Panc1 (cell line): Measurements from ENCODE around the gene C8A. TPM values are rescaled to one million over a fixed set of nuclear protein-coding genes. Genes with fewer than 3 reads are reported as not detected.
A peak's percentile ranks its signal among the peaks of the same experiment; 100 is the strongest.

ENCODE experiments used
- ATAC-seq: fragments of 200-7000 bp; cut with Tn5 transposase; 2 replicates; pipeline ENCODE4 v1.9.1; 2020; ENCODE audit warnings: mild to moderate bottlenecking, moderate library complexity
- BruUV-seq: library from RNA; stranded (reverse); fragments of 400-500 nt; replicated peaks from 2 replicates; lab custom pipeline; 2021; lab: Mats Ljungman, UMichigan
- CTCF ChIA-PET: fragments of 300-600 bp; sonication (Branson Sonifier 250); formaldehyde crosslinking; loops from one replicate; lab custom pipeline; 2022; ENCODE audit warnings: antibody characterized with exemption; lab: Charles Lee
- POLR2A ChIA-PET: fragments of 300-600 bp; sonication (Branson Sonifier 250); formaldehyde crosslinking; loops from one replicate; lab custom pipeline; 2022; ENCODE audit warnings: antibody characterized with exemption; lab: Charles Lee
- DNase-seq: peaks from one replicate; pipeline ENCODE4 v3.0.0-alpha.2; 2010; ENCODE audit warnings: low read depth, low spot score
- H3K27ac ChIP-seq: 2 replicates; pipeline ENCODE4 v1.5.1; 2011; ENCODE audit warnings: mild to moderate bottlenecking, low read length, inconsistent platforms
- H3K27me3 ChIP-seq: fragments of 200-500 bp; sonication (Bioruptor generic); 2 replicates; pipeline ENCODE4 v1.6.0; 2014; ENCODE audit warnings: low read length, inconsistent platforms; ENCODE audit not compliant: control insufficient read depth, insufficient read depth
- H3K36me3 ChIP-seq: fragments of 200-500 bp; sonication (Bioruptor generic); 2 replicates; pipeline ENCODE4 v1.5.1; 2014; ENCODE audit warnings: inconsistent platforms, mild to moderate bottlenecking, low read length, moderate library complexity; ENCODE audit not compliant: control insufficient read depth, insufficient read depth
- H3K4me1 ChIP-seq: 2 replicates; pipeline ENCODE4 v1.5.1; 2011; ENCODE audit warnings: inconsistent platforms, mild to moderate bottlenecking, low read length, moderate library complexity; ENCODE audit not compliant: control insufficient read depth, insufficient read depth
- H3K4me3 ChIP-seq, 2 experiments: 2 replicates each; pipeline ENCODE4 v1.5.1; 2011 to 2012; ENCODE audit warnings: low read depth in 2 of 2, low read length in 2 of 2, mild to moderate bottlenecking in 2 of 2, inconsistent platforms in 1 of 2, moderate library complexity in 1 of 2
- H3K9me3 ChIP-seq: fragments of 200-500 bp; sonication (Bioruptor generic); 2 replicates; pipeline ENCODE4 v1.5.1; 2014; ENCODE audit warnings: low read depth, mild to moderate bottlenecking, inconsistent platforms, low read length, moderate library complexity; ENCODE audit not compliant: control insufficient read depth, insufficient read depth
- POLR2AphosphoS5 ChIP-seq: IDR thresholded peaks from 2 replicates; pipeline ENCODE4 v1.6.1; 2012; ENCODE audit warnings: mild to moderate bottlenecking, low read depth, low read length, moderate library complexity
- REST ChIP-seq, 2 experiments: IDR thresholded peaks; 2 replicates each; pipeline ENCODE4 v1.6.1; 2011 to 2012; ENCODE audit warnings: low read depth in 2 of 2, control low read depth in 1 of 2, low read length in 1 of 2, mild to moderate bottlenecking in 1 of 2, moderate library complexity in 1 of 2; ENCODE audit not compliant: insufficient read depth in 1 of 2
- SIN3A ChIP-seq: IDR thresholded peaks from 2 replicates; pipeline ENCODE4 v1.6.1; 2012; ENCODE audit warnings: low read depth, mild to moderate bottlenecking, low read length, moderate library complexity, borderline replicate concordance; ENCODE audit not compliant: insufficient read depth
- TCF7L2 ChIP-seq: IDR thresholded peaks from 2 replicates; pipeline ENCODE4 v1.6.1; 2011; ENCODE audit warnings: mild to moderate bottlenecking, low read depth, low read length, inconsistent platforms
- in situ Hi-C: cut with HindIII; loops from 2 replicates; pipeline ENCODE4 v1.10.0; 2016; ENCODE audit warnings: low sequenced_read_pairs, low pct_unique_long_range_greater_than_20kb
- intact Hi-C: fragments of 100-400 bp; cut with micrococcal nuclease; formaldehyde crosslinking; loops from one replicate; pipeline ENCODE4 v1.10.0; 2022; ENCODE audit not compliant: unreplicated experiment
- total RNA-seq: library from RNA; stranded (reverse); gene quantifications from one replicate; pipeline ENCODE4 v1.2.1, GENCODE V29; 2021; ENCODE audit not compliant: unreplicated experiment
- TF ChIP-seq, protein P1 (sequence below): fragments of 450-650 bp; IDR thresholded peaks from 2 replicates; pipeline ENCODE4 v1.5.1; 2017; ENCODE audit warnings: mild to moderate bottlenecking

C8A gene
- total RNA-seq, 1 experiment from 2014 or later: not detected

DNA sequence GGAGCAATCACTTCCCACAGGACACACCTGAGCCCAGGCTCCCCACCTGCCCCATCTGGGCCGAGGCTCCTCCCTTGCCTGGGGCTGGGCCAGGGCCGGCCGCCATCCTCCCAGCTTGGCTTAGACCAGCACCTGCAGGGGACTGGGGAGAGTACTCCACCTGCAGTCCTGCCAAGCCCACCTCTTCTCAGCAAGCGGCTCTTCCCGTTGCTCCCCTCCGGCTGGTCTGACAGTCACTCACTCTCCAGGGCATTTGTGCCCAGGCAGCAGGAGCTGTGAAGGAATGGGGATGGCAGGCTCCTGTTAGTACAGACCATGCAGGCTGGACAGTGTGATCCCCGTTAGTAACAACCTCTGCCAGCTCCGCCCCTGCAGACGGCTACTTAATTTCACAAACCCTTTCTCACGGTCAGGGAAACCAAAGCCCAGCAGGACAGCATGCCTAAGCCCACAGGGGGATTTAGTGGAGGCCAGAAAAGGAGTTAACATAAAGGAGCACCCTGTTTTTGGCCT is 35.2 kb upstream of the C8A start, which contains the start of gene FYB2:
FYB2 (minus strand) TSS at position 18 of the 513 bp plus-strand sequence. CDS start 114 bp downstream, outside the sequence.
- peak; percentile 27 for ATAC-seq
- no peaks in the 10 kb centered on the region for H3K36me3 ChIP-seq
- peaks cover 4% of the 10 kb centered on the region; the same call in 1 of the 2 replicates for H3K4me1 ChIP-seq
- no TSS peak for BruUV-seq
- H3K4me3 ChIP-seq: no peak within 1 kb of the TSS; a peak in 1 of 4 replicates
- intact Hi-C loops: no loop called here
- 0 out of 2 replicates have a peak within 1 kb of the TSS, but pooled peaks have one; percentile 15 for H3K27ac ChIP-seq
- no peak for DNase-seq
- H3K9me3 ChIP-seq: no peaks in the 10 kb centered on the region
- ChIA-PET POLR2A (no interaction called here), CTCF (interaction anchor here (0.6 kb wide), 1 partner anchor 1679 kb away, joined by 3 read pairs; no protein-coding TSS in a partner anchor)
- in situ Hi-C loops: no loop called here
- H3K27me3 ChIP-seq: peaks cover 7% of the 10 kb centered on the region
- TF ChIP-seq, protein P1, sequence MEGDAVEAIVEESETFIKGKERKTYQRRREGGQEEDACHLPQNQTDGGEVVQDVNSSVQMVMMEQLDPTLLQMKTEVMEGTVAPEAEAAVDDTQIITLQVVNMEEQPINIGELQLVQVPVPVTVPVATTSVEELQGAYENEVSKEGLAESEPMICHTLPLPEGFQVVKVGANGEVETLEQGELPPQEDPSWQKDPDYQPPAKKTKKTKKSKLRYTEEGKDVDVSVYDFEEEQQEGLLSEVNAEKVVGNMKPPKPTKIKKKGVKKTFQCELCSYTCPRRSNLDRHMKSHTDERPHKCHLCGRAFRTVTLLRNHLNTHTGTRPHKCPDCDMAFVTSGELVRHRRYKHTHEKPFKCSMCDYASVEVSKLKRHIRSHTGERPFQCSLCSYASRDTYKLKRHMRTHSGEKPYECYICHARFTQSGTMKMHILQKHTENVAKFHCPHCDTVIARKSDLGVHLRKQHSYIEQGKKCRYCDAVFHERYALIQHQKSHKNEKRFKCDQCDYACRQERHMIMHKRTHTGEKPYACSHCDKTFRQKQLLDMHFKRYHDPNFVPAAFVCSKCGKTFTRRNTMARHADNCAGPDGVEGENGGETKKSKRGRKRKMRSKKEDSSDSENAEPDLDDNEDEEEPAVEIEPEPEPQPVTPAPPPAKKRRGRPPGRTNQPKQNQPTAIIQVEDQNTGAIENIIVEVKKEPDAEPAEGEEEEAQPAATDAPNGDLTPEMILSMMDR: no peak
- TF ChIP-seq POLR2AphosphoS5: no peak
- TF ChIP-seq REST (IDR thresholded peaks at IDR 0.05; ENCODE audit: insufficient read depth in 1 of 2, low read depth in 2 of 2, low read length in 1 of 2): no peak
- TF ChIP-seq SIN3A: no peak
- no peak for TF ChIP-seq TCF7L2

DNA sequence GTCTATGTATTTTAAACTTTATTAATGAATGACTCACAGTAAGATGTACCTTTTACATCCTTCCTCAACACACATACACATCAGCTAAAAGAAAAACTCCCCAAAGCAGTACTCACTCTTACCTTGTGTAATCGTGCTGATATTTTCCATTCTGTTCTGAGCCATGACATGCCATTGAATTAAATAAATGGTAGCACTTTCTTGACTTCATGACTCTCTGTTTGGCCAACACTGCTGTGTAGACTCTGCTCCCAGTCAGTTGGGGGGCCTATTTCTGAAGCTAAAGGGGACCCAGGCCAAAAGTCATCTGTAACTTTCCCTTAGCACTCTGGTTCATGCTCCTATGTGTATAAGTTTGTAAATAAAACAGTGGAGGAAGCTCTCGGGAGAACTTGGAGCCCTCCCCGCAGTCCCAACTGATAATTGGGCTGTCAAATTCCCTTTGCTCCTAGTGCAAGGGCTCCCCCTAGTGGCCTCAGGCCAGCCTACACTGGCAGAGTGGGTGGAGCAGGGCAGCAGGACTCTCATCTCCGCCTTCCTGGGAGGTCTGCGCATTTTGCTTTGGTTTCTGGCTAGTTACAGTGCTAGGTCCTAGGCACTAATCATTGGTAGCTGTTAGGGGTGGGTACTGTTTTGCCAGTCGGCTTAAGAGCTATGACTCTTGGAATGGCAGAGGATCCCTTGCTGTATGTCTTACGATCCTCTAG is 33.7 kb upstream of the C8A start:
- in situ Hi-C loops: no loop called here
- peaks cover 4% of the 10 kb centered on the region; the same call in 1 of the 2 replicates for H3K4me1 ChIP-seq
- no peaks in the 10 kb centered on the region for H3K9me3 ChIP-seq
- no peak overlapping the region for H3K27ac ChIP-seq
- ChIA-PET CTCF (interaction anchor here (0.5 to 0.9 kb wide), 5 partner anchors 10 to 1536 kb away, joined by 3 to 6 read pairs (median 5); no protein-coding TSS in a partner anchor), POLR2A (no interaction called here)
- ATAC-seq (peak; percentile 90), DNase-seq (peak; percentile 46)
- H3K27me3 ChIP-seq: peaks cover 7% of the 10 kb centered on the region
- TF ChIP-seq TCF7L2 (no peak), POLR2AphosphoS5 (no peak)
- TF ChIP-seq, protein P1: peak; percentile 97
- BruUV-seq: no TSS peak
- H3K36me3 ChIP-seq: no peaks in the 10 kb centered on the region
- no peak overlapping the region for H3K4me3 ChIP-seq
- intact Hi-C loops: no loop called here
